HL-60 (cell line): ENCODE results near the gene COBL.

Experiments used
- CTCF ChIP-seq: IDR thresholded peaks from one replicate; pipeline ENCODE4 v1.5.1; 2011; ENCODE audit warnings: low read length, control low read depth, inconsistent platforms; ENCODE audit not compliant: insufficient read depth
- POLR2AphosphoS5 ChIP-seq: IDR thresholded peaks from 2 replicates; pipeline ENCODE4 v1.6.1; 2012; ENCODE audit warnings: low read depth

GRCh38 chr7:51256209-51256781 lies 60.3 kb downstream of the COBL start:
- TF ChIP-seq CTCF = no peak
- no peak for TF ChIP-seq POLR2AphosphoS5
